SK-N-SH treated with all-trans-retinoic acid at 6 μM for 48 hours (cell line): ENCODE results near the gene UNC5B.

Experiments used
- ATAC-seq: fragments of 200-7000 bp; cut with Tn5 transposase; 3 replicates; pipeline ENCODE4 v1.9.1; 2020; ENCODE audit warnings: mild to moderate bottlenecking, moderate library complexity
- ARNTL ChIP-seq: fragments of 450-650 bp; formaldehyde crosslinking; IDR thresholded peaks from 2 replicates; pipeline ENCODE4 v1.5.0; 2020; ENCODE audit warnings: low read depth, mild to moderate bottlenecking, moderate library complexity, borderline replicate concordance
- BACH2 ChIP-seq: fragments of 250-450 bp; sonication (Bioruptor Pico); IDR thresholded peaks from 2 replicates; pipeline ENCODE4 v1.9.0; 2021; ENCODE audit warnings: mild to moderate bottlenecking, borderline replicate concordance
- CSDC2 ChIP-seq: fragments of 250-450 bp; sonication (Bioruptor Pico); IDR thresholded peaks from 2 replicates; pipeline ENCODE4 v1.5.0; 2020; ENCODE audit warnings: mild to moderate bottlenecking, moderate library complexity
- ESRRG ChIP-seq: fragments of 250-450 bp; sonication (Bioruptor Pico); IDR thresholded peaks from 2 replicates; pipeline ENCODE4 v1.6.1; 2021; ENCODE audit warnings: mild to moderate bottlenecking
- GLIS3 ChIP-seq: fragments of 250-450 bp; sonication (Bioruptor Pico); IDR thresholded peaks from 2 replicates; pipeline ENCODE4 v1.5.0; 2020; ENCODE audit warnings: mild to moderate bottlenecking, moderate library complexity
- ISL1 ChIP-seq: fragments of 250-450 bp; sonication (Bioruptor Pico); IDR thresholded peaks from 2 replicates; pipeline ENCODE4 v2.1.2; 2022; ENCODE audit warnings: mild to moderate bottlenecking, moderate library complexity
- OSR1 ChIP-seq: fragments of 250-450 bp; sonication (Bioruptor Pico); IDR thresholded peaks from 2 replicates; pipeline ENCODE4 v1.8.0; 2022; ENCODE audit warnings: moderate library complexity, mild to moderate bottlenecking, inconsistent platforms
- PPARA ChIP-seq: fragments of 250-450 bp; sonication (Bioruptor Pico); IDR thresholded peaks from 2 replicates; pipeline ENCODE4 v1.5.0; 2020; ENCODE audit warnings: mild to moderate bottlenecking, borderline replicate concordance
- RARB ChIP-seq: fragments of 250-450 bp; sonication (Bioruptor Pico); IDR thresholded peaks from 2 replicates; pipeline ENCODE4 v1.8.0; 2021; ENCODE audit warnings: mild to moderate bottlenecking, moderate library complexity
- TCF4 ChIP-seq: fragments of 250-450 bp; sonication (Bioruptor Pico); IDR thresholded peaks from 2 replicates; pipeline ENCODE4 v1.8.0; 2021; ENCODE audit warnings: mild to moderate bottlenecking, moderate library complexity, borderline replicate concordance
- TOX ChIP-seq: fragments of 250-450 bp; sonication (Bioruptor Pico); IDR thresholded peaks from 2 replicates; pipeline ENCODE4 v1.8.0; 2021; ENCODE audit warnings: mild to moderate bottlenecking, moderate library complexity, borderline replicate concordance
- ZC3H10 ChIP-seq: fragments of 250-450 bp; sonication (Bioruptor Pico); IDR thresholded peaks from 2 replicates; pipeline ENCODE4 v1.5.1; 2021; ENCODE audit warnings: mild to moderate bottlenecking, moderate library complexity
- ZFP30 ChIP-seq: fragments of 450-650 bp; formaldehyde crosslinking; IDR thresholded peaks from 2 replicates; pipeline ENCODE4 v1.5.0; 2022; ENCODE audit warnings: mild to moderate bottlenecking, moderate library complexity
- ZNF565 ChIP-seq: fragments of 450-650 bp; formaldehyde crosslinking; conservative IDR thresholded peaks from 2 replicates; pipeline ENCODE4 v1.5.0; 2020; ENCODE audit warnings: low read depth, mild to moderate bottlenecking, moderate library complexity
- ZNF70 ChIP-seq: fragments of 450-650 bp; formaldehyde crosslinking; IDR thresholded peaks from 2 replicates; pipeline ENCODE4 v1.5.0; 2020; ENCODE audit warnings: mild to moderate bottlenecking, moderate library complexity
- ZNF8 ChIP-seq: fragments of 450-650 bp; formaldehyde crosslinking; IDR thresholded peaks from 2 replicates; pipeline ENCODE4 v1.5.0; 2020; ENCODE audit warnings: mild to moderate bottlenecking, moderate library complexity
- TF ChIP-seq, protein P1 (sequence below): fragments of 250-450 bp; sonication (Bioruptor Pico); IDR thresholded peaks from 2 replicates; pipeline ENCODE4 v1.8.0; 2021; ENCODE audit warnings: low read depth, mild to moderate bottlenecking, moderate library complexity, borderline replicate concordance
- TF ChIP-seq, protein P2 (sequence below): fragments of 250-450 bp; sonication (Bioruptor Pico); IDR thresholded peaks from 2 replicates; pipeline ENCODE4 v1.5.1; 2021; ENCODE audit warnings: mild to moderate bottlenecking, moderate library complexity
- TF ChIP-seq, protein P3 (sequence below): fragments of 250-450 bp; sonication (Bioruptor Pico); IDR thresholded peaks from 2 replicates; pipeline ENCODE4 v1.5.1; 2020; ENCODE audit warnings: low read depth, mild to moderate bottlenecking, moderate library complexity
- TF ChIP-seq, protein P4 (sequence below): fragments of 250-450 bp; sonication (Bioruptor Pico); IDR thresholded peaks from 2 replicates; pipeline ENCODE4 v1.5.0; 2020; ENCODE audit warnings: mild to moderate bottlenecking, moderate library complexity
- TF ChIP-seq, protein P5 (sequence below): fragments of 250-450 bp; sonication (Bioruptor Pico); IDR thresholded peaks from 2 replicates; pipeline ENCODE4 v1.8.0; 2020; ENCODE audit warnings: mild to moderate bottlenecking, moderate library complexity, borderline replicate concordance

Gene UNC5B

DNA sequence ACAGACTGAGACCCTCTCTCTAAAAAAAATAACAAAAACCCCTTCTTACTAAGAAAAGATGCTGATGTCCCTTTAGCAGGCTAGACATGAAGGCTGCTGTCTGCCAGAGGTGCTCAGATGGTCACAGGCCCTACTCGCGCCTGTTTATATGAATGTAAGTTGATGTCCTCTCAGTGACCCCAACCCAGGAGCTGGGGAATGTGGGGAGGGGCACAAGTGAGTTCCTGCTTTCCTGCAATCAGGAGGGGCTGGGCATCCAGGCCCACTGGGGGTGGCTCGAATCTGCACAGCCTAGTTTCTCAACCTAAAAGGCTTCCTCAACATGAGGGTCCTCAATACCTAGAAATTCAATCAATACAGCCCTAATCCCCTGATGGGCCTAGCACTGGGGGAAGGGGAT, 94.6 kb downstream of the UNC5B start:
- TF ChIP-seq OSR1 (CRISPR knock-in tag) (no peak), GLIS3 (CRISPR knock-in tag) (no peak)

DNA sequence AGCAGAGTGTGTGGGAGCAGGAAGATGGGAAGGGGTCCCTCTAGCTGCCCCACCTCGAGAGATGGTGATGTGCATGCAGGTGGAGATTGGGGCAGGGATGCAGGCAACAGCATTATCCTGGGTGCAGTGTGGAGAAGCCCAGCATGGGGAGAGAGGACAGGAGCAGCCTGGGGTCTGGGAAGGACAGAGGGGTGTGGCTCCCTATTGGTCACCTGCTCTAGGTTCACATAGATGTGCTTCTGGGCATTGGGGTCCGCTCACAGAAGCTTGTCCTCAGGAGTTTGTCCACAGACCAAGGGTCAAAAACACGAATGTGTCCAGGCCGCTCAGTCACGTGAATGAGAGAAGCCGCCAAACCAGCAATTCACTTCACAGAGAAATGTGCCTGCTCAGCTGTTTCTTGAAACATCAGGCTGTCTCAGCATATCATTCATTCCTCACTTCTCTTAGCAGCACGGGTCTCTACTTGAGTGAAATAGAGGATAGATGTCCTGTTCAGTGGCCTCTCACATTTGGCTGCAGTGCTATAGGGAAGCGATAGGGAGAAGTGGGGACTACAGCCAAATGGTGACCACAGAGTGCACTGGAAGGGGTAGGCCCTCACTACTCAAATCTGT, 95.2 kb downstream of the UNC5B start:
- TF ChIP-seq ZNF70 (no peak), ZC3H10 (CRISPR knock-in tag) (no peak), PPARA (no peak), CSDC2 (CRISPR knock-in tag) (no peak), ARNTL (CRISPR knock-in tag) (no peak), BACH2 (CRISPR knock-in tag) (no peak), ISL1 (CRISPR knock-in tag) (no peak), TOX (CRISPR knock-in tag) (no peak), TCF4 (CRISPR knock-in tag) (no peak), OSR1 (CRISPR knock-in tag) (no peak), GLIS3 (CRISPR knock-in tag) (no peak), RARB (CRISPR knock-in tag) (no peak)
- TF ChIP-seq, protein P1, sequence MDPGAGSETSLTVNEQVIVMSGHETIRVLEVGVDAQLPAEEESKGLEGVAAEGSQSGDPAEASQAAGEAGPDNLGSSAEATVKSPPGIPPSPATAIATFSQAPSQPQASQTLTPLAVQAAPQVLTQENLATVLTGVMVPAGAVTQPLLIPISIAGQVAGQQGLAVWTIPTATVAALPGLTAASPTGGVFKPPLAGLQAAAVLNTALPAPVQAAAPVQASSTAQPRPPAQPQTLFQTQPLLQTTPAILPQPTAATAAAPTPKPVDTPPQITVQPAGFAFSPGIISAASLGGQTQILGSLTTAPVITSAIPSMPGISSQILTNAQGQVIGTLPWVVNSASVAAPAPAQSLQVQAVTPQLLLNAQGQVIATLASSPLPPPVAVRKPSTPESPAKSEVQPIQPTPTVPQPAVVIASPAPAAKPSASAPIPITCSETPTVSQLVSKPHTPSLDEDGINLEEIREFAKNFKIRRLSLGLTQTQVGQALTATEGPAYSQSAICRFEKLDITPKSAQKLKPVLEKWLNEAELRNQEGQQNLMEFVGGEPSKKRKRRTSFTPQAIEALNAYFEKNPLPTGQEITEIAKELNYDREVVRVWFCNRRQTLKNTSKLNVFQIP (CRISPR knock-in tag) = no peak
- TF ChIP-seq, protein P2, sequence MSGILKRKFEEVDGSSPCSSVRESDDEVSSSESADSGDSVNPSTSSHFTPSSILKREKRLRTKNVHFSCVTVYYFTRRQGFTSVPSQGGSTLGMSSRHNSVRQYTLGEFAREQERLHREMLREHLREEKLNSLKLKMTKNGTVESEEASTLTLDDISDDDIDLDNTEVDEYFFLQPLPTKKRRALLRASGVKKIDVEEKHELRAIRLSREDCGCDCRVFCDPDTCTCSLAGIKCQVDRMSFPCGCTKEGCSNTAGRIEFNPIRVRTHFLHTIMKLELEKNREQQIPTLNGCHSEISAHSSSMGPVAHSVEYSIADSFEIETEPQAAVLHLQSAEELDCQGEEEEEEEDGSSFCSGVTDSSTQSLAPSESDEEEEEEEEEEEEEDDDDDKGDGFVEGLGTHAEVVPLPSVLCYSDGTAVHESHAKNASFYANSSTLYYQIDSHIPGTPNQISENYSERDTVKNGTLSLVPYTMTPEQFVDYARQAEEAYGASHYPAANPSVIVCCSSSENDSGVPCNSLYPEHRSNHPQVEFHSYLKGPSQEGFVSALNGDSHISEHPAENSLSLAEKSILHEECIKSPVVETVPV (CRISPR knock-in tag) = no peak
- TF ChIP-seq, protein P3, sequence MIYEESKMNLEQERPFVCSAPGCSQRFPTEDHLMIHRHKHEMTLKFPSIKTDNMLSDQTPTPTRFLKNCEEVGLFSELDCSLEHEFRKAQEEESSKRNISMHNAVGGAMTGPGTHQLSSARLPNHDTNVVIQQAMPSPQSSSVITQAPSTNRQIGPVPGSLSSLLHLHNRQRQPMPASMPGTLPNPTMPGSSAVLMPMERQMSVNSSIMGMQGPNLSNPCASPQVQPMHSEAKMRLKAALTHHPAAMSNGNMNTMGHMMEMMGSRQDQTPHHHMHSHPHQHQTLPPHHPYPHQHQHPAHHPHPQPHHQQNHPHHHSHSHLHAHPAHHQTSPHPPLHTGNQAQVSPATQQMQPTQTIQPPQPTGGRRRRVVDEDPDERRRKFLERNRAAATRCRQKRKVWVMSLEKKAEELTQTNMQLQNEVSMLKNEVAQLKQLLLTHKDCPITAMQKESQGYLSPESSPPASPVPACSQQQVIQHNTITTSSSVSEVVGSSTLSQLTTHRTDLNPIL (CRISPR knock-in tag) = no peak
- TF ChIP-seq, protein P4, sequence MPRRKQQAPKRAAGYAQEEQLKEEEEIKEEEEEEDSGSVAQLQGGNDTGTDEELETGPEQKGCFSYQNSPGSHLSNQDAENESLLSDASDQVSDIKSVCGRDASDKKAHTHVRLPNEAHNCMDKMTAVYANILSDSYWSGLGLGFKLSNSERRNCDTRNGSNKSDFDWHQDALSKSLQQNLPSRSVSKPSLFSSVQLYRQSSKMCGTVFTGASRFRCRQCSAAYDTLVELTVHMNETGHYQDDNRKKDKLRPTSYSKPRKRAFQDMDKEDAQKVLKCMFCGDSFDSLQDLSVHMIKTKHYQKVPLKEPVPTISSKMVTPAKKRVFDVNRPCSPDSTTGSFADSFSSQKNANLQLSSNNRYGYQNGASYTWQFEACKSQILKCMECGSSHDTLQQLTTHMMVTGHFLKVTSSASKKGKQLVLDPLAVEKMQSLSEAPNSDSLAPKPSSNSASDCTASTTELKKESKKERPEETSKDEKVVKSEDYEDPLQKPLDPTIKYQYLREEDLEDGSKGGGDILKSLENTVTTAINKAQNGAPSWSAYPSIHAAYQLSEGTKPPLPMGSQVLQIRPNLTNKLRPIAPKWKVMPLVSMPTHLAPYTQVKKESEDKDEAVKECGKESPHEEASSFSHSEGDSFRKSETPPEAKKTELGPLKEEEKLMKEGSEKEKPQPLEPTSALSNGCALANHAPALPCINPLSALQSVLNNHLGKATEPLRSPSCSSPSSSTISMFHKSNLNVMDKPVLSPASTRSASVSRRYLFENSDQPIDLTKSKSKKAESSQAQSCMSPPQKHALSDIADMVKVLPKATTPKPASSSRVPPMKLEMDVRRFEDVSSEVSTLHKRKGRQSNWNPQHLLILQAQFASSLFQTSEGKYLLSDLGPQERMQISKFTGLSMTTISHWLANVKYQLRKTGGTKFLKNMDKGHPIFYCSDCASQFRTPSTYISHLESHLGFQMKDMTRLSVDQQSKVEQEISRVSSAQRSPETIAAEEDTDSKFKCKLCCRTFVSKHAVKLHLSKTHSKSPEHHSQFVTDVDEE (CRISPR knock-in tag) = no peak
- ATAC-seq = no peak

More for the DNA sequence above, 94.6 kb downstream of the UNC5B start:
- ATAC-seq = no peak

DNA sequence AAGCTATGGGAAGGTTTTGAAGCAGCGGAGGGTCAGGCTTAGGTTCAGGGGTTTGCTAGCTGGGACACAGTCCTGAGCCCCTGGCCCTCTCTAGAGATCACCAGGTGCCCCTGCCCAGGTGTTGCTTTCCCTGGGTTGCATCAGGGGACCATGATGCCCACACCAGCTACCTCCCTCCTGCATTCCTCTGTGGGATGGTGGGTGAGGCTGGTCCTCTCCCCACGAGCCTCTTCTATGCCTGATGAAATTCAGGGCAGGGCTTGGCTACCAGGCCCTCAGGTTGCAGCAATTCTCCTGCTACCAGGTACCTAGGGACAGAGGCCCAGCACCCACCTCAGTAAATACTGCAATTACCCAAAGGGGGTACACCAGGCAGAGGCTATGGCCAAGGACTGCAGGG, 95.9 kb downstream of the UNC5B start:
- TF ChIP-seq ZC3H10 (CRISPR knock-in tag) = no peak
- no peak for TF ChIP-seq ESRRG (CRISPR knock-in tag)
- no peak for TF ChIP-seq GLIS3 (CRISPR knock-in tag)
- no peak for TF ChIP-seq BACH2 (CRISPR knock-in tag)
- TF ChIP-seq, protein P1 (CRISPR knock-in tag) = no peak
- TF ChIP-seq, protein P5, sequence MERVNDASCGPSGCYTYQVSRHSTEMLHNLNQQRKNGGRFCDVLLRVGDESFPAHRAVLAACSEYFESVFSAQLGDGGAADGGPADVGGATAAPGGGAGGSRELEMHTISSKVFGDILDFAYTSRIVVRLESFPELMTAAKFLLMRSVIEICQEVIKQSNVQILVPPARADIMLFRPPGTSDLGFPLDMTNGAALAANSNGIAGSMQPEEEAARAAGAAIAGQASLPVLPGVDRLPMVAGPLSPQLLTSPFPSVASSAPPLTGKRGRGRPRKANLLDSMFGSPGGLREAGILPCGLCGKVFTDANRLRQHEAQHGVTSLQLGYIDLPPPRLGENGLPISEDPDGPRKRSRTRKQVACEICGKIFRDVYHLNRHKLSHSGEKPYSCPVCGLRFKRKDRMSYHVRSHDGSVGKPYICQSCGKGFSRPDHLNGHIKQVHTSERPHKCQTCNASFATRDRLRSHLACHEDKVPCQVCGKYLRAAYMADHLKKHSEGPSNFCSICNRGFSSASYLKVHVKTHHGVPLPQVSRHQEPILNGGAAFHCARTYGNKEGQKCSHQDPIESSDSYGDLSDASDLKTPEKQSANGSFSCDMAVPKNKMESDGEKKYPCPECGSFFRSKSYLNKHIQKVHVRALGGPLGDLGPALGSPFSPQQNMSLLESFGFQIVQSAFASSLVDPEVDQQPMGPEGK (CRISPR knock-in tag) = no peak
- TF ChIP-seq ZNF565 (CRISPR knock-in tag) = no peak
- TF ChIP-seq ZFP30 (CRISPR knock-in tag) = no peak
- TF ChIP-seq, protein P3 (CRISPR knock-in tag) = no peak
- TF ChIP-seq ZNF8 (CRISPR knock-in tag) = no peak
- ATAC-seq = no peak
